Right ventricle myocardium inferior (tissue), 1 donor: ENCODE results near the gene STRIP1. TPM values are rescaled to one million over a fixed set of nuclear protein-coding genes. Genes with fewer than 3 reads are reported as not detected.
"Not testable (repeated sequence)": the region's sequence is repeated elsewhere in the genome, so short reads cannot be mapped to it uniquely, and the experiment has no call there.

Source experiments
- ATAC-seq: fragments of 200-7000 bp; cut with Tn5 transposase; one replicate; pipeline ENCODE4 v1.9.1; 2020; ENCODE audit warnings: mild to moderate bottlenecking, moderate library complexity
- DNase-seq: peaks from one replicate; pipeline ENCODE4 v3.0.0; 2021; ENCODE audit errors: missing footprints
- intact Hi-C: fragments of 100-400 bp; cut with DNase I; formaldehyde crosslinking; loops from one replicate; pipeline ENCODE4 v1.11.0; 2022
- total RNA-seq: library from RNA; stranded (reverse); fragmentation: NEBNext Ultra II Directional; extraction: Animal tissue kit (Norgen Biotek cat#: 25700); gene quantifications from one replicate; pipeline ENCODE4 v1.2.1, GENCODE V29; 2021
- donor health status: DM: no; HTN: yes; CAD: no; lungs with severe emphysema.

The STRIP1 gene
- total RNA-seq, 1 donor from 2014 or later, result 17.8 TPM

DNA sequence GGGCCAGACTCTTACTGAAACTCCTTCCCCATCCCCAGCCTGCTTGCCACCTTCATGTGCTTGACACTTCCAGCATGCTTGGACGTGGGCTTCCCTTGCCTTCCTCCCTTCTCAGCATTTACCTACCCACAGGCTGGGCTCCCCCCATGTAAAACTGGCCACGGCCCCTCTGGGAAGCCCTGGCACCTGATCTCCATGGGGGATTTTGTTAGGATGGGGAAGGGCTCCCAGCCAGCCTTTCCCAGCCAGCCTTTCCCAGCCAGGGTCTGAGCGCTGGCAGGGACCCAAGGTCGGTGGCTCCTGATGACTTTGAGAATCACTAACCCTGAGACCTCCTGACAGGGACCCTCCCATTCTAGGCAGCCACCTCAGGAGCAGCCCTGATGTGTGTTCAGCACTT, 29.4 kb downstream of the STRIP1 start:
- no peak for ATAC-seq
- no peak for DNase-seq
- intact Hi-C loops, result no loop called here

DNA sequence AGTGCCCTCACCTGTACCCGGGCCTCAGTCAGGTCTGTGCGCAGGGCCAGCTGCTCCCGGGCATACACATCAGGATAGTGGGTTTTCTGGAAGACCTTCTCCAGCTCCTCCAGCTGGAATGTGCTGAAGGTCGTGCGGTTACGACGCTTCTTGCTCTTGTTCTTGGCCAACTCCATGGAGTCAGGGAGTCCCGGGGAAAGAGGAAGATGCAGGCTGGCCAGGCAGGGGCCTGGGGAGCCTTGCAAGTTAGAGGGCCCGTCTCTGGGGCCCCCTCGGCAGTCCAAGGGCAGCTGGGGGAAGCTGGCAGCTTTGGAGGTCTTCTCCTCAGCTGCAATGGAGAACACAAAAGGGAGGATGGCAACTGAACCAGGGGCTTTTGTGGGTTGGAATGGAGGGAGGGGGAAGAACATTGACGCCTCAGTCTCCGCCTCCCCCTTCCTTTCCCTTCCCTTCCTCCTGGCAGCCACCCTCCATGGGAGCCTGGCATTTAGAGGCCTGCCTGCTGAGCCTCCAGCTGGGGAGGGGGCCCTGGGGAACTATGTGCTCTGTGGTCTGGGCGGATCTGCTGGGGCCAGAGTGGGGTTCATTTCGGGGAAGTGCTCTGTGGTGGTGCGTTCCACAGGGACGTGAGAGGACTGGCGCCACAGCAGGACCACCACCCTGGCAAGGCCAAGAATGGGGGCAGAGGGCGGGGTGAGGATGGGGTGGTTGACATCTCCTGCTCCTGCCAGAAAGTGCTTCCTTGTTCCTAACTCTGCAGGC, 30.3 kb downstream of the STRIP1 start:
- DNase-seq, result no peak
- intact Hi-C loops, result no loop called here

DNA sequence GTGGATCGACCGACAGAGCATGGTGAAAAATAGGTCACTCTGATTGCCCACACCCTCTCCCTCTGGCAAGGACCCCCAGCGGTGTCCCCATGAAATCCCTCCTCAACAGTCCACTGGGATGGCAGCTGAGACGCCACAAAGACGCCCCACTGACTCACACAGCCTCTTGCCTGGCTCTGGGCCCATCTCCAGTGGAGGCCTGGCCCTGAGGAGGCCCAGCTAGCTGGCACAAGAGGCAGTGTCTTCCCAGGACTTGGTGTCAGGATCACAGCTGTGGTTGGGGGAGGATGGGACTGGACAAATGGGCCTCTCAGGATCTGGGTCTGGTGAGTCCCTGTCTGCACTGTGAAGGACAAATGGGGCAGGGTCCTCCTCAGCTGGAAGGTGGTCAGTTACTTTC, 31.4 kb downstream of the STRIP1 start:
- intact Hi-C loops, result no loop called here

More for the DNA sequence above, 30.3 kb downstream of the STRIP1 start:
- ATAC-seq, result no peak

DNA sequence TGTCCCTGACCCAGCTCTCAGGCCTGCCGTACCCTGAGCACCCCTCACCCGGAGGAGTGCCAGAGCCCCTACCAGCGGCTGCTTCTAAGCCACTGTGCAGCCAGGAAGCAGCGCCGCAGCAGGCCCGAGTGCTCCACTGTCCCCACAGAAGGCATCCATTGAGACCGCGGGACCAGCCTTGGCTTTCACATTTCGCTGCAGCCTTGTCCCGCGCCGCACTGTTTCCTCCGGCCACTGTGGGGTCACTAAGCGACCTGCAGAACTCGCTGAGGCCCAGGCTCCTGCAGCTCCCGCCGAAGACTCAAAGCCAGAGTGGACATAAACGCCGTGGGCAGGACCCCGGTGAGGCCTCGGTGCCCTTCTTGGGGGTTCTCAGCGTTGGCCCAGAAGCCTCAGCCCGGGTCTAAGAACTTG, 33.1 kb downstream of the STRIP1 start:
- ATAC-seq (no peak), DNase-seq (no peak)
- intact Hi-C loops, result no loop called here

More for the DNA sequence above, 31.4 kb downstream of the STRIP1 start:
- DNase-seq (no peak), ATAC-seq (no peak)

DNA sequence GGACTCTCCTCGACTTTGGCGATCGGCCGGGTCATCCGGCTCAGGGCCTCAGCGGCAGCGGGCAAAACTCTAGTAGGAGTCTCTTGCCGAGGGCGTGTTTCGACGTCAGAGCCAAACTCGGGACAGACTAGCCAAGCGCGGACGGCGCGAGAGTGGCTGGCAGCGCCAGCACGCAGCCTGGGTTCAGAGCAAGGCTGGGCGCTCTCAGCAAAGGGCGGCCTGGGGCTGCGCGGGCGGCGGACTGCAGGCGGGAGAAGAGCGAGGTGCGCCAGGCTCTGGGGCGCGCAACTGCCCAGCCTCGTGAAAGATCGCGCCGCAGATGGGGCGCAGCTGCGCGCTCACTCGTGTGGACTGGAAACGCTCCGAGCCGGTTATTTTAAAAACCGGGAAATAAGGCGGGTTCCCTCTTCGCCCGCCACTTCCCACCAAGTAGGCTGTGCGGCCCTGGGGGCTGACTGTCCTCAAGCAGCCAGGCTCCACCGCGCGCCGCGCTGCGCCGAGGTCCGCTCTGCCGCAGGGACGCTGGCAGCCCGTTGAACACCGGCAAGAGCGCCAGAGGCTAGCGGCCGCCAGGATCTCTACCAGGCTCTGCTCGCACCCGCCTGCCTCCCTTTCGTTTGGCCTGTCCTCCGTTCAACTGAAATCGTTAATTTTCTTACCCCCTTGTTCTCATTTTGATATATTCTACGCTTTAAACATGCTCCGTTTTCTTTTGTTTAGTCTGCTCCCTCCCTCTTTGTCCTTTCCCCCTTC, 33.6 kb downstream of the STRIP1 start:
- intact Hi-C loops, result no loop called here
- no peak for DNase-seq

DNA sequence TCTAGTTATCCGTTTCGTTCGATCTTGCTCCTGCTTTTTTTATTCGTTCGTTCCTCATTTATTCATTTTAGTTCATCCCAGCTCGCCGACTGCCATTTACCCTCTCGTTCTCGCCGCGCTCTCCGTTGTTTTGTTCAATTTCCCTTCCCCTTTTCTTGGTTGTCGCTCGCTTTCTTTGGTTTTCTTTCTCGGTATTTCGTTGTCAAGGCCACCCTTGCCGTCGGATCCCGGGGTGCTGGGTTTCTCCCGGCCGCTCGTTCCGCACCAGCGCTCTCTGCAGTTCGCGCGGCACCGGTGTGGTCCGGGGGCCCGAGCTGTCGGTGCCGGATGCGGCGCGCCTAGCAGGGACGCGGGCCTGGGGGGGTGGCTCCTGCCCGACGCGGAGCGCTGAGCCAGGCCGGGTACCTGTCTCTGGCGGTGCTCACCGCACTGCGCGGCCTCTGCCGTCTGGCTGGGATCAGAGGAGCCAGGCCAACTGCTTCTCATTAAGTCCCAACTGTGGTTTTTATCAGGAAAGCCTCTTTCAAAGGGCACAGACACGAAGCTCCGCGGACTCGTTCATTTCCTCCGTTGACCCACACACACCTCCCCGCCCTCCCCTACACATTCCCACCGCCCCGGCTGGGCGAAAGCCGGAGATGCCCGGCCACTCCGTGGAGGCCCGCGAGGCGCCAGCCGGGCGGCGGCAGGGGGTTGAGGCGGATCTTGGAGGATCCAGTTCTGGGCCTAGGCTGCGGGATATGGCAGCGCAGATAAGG, 34.4 kb downstream of the STRIP1 start:
- intact Hi-C loops, result no loop called here
- DNase-seq, result no peak
- ATAC-seq, result no peak

More for the DNA sequence above, 33.6 kb downstream of the STRIP1 start:
- ATAC-seq, result no peak

DNA sequence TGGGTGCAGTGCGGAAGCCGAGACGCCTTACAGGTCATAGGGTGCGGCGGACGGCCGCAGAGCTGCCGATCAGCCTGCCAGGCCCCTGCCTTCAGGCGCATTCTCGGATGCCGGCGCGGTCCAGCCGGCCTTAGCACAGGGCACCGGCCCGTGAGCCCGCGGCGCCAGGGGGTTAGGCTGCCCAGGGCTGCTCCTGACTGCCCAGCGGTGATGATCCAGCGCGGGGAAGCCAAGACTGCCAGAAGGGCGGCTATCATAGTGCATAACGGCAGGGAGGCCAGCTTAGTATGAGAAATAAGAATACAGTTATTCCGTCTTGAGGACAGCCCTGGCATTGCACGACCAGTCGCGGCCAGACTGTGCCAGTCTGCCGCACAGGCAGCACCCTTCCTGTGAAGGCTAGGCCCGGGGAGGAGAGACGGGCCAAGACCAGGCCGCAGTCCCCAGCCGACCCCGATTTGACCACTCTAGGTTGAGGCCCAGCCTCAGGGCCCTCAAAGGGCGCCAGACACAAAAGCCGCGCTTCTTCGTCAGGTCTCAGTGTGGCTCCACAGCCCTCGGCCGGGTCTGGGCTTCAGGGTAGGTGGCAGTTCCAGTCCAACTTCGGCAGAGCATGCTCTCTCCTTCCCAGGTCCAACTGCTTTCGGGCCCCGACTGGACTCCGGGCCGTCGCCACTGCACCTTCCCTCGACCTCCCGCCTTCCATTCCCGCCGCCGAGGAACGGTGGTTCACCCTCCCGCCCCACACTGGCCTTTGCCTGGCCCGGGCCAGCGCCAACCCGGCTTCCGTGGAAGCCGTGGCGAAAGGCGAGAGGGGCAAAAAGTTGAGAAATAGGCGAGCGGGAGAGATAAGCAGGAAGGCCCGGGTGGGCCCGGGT, 35.2 kb downstream of the STRIP1 start:
- ATAC-seq (peak; percentile 24), DNase-seq (no peak)
- intact Hi-C loops, result no loop called here

DNA sequence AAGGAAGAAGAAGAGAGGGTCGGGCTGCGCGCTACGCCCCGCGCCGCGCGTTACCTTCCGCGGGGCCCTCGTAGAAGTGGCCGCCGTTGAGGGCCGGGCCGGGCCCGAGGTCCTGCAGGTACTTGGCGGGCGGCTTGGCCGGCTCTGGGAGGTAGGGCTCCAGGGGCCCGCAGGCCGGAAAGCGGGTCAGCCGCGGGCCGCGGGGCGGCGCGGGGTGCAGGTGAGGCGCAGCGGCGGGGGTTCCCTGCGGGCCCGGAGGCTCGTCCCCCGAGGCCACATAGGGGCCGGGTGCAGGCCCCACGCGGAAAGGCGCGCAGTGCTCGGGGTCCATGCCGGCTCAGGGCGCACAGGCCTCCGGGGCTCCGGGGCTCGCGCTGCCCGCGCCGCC, 35.9 kb downstream of the STRIP1 start:
- DNase-seq (no peak), ATAC-seq (no peak)
- intact Hi-C loops, result no loop called here

DNA sequence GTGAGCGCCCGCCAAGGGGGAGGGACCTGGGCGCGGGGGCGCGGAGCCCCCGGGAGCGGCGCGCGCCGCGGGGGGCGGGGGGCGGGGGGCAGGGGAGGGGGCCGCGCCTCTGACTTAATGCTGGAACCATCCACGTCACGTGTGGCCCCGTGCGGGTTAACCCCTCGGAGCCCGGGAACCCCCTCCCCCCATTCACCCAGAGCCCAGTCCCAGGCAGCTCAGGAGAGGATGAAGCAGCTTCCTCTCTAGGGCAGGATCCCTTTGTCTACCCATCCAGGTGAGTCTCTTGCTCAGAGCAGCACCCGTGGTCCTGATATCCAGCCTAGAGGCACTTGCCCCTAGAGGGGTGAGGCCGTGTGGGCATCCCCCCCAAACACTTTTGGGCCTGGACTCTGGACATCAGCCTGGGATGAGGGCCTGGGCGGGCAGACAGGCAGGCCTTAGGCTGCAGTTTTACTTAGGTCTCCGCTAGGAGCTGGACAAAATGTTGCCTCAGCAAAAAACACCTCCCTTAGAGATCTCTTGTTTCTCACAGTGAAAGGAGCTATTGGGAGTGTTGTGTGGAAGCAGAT, 36.3 kb downstream of the STRIP1 start, which contains the start of gene ALX3:
Gene ALX3 (minus strand): TSS at position 2 of the 572 bp plus-strand sequence. CDS start 60 bp downstream, outside the sequence.
- no peak for ATAC-seq
- intact Hi-C loops, result no loop called here
- DNase-seq, result no peak

DNA sequence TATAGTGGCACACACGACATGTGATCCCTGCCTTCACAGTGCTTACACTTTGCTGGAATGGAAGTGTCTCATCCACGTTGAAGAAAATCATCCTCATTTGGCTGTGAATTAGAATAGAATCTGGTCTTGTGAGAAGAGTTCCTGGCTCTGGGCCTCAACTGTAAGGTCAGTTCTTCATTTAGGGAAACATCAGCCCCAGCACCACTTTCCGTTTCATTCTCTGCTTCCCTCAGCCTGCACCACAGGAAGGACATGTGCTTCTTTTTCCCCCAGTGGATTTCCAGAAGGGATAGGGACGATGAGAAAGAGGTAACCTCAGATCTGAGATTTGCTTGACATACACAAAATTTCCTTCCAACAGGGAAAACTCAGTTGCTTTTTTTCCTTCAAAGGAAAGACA, 39.7 kb downstream of the STRIP1 start:
- ATAC-seq (no peak), DNase-seq (no peak)
- intact Hi-C loops, result no loop called here

DNA sequence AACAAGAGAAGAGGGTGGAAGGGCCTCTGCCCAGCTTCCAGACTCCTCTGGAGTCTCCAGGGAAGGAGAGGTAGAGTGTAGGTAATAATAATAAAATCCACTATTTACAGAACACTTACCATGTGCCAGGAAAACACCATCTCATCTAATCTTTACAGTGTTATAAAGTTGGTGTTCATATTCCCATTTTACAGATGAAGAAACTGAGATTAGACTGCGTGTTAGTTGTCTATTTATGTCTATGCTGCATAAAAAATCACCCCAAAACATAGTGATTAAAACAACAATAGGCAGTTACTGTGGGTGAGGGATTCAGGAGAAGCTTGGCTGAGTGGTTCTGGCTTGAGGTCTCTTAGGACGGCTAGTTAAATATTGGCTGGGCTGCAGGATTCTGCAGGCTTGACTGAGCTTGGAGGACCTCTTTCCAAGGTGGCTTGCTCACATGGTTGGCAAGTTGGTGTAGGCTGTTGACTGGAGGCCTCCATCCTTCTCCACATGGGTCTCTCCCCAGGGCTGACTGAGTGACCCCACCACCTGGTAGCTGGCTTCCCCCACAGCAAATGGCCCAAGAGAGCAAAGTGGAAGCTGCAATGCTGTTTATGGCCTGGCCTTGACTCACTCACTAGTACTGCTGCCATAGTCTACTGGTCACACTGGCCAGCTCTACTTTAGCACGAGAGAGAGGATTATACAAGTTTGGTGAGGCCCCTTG, 42.5 kb downstream of the STRIP1 start:
- ATAC-seq (no peak), DNase-seq (no peak)
- intact Hi-C loops, result no loop called here

DNA sequence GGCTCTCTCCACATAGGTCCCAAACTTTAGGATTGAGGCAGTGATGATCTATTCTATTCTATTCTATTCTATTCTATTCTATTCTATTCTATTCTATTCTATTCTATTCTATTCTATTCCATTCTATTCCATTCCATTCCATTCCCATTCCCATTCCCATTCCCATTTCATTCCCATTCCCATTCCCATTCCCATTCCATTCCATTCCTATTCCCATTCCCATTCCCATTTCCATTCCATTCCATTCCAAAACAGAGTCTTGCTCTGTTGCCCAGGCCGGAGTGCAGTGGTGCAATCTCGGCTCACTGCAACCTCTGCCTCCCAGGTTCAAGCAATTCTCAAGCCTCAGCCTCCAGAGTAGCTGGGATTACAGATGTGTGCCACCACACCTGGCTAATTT, 45.6 kb downstream of the STRIP1 start:
- intact Hi-C loops, DNase-seq, ATAC-seq: not testable (repeated sequence)

DNA sequence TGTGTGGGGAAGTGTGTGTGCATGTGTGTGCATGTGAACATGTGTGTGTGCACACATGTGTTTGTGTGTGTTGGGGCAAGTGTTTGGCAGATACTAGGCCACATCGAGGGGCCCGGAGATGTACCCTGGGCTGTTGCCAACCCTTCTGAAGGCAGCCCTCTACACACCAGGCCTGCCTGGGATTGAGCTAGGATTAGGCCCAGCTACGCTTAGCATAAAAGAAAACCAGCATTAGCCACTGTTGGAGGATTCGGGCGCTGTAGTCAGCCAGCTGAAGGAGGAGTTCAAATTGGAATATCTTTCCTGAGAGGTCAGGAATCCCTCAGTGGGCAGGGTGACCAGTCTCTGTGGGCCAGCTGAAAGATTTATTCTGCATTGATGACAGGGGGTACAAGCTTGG, 46.6 kb downstream of the STRIP1 start:
- ATAC-seq (no peak), DNase-seq (no peak)
- intact Hi-C loops, result no loop called here

DNA sequence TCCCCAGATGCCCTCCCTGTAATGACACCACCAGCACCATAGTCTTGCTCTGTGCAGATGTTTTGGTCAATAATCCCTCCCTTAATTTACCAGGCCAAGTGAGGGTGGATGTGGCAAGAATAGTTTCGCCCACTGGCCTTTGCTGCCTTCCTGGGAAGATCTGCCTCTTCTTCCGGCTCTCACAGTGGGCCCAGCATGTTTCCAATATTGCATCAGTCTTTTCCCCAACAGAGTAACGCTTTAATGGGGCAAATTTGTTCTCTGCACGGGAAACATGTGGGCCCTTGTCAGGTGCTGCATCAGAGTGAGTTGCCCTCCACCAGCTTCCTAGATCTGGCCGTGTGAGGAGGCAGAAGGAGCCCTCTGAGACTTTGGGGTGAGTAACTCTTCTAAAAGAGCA, 48.1 kb downstream of the STRIP1 start:
- DNase-seq (no peak), ATAC-seq (no peak)
- intact Hi-C loops, result no loop called here

DNA sequence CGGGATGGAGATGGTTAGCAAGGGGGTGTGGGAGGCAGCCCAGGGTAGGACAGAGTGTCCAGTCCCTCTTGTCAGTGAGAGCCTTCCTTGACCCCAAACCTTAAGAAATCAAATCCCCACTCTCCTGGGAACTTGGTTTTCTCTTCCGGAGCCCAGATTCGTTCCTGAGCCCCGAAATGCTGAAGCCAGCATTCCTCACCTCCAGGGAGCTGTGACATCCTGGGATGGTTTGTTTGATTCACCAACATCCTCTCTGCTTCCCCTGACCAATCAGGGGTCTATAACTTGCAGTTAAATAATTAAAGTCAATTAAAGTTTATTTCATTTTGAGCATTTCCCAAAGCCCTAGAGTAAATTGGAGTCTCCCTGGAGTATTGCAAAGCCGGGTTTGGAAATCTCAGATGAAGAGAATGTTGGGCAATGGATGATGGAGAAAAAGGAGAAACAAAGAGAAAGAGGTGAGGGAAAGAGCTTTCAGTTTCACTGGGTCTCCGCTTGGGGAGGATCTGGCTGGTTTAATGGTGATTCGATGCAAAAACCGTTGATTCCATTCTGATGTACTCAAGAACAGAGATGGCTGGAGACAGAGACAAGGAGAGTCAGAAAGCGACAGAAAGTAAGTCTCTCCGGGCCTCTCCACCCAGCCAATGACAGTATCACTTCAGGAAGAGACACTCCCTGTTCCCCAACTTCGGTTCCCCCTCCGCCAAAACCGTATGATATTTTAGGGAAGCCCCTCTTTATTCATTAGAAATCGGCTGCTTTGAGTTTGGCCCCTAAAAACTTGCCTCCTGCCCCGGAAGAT, 48.8 kb downstream of the STRIP1 start:
- intact Hi-C loops, result no loop called here
- DNase-seq (no peak), ATAC-seq (no peak)

DNA sequence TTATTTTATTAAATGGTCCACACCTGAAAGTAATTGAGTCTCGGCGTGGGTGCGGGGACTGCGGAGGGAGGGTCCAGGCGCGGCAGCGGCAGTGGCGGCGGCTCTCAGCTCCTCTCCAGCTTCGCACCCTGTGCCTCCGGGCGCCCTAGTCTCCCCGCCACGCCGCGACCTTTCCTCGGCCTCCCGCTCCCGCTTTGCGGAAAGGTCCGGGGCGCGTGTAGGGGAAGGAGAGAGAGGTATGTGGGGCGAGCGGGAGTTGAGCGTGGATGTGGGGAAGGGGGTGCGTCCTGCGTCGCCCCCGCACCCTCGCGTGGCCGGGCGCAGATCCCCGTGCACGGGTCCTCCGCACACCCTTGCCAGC, 49.4 kb downstream of the STRIP1 start:
- no peak for DNase-seq
- ATAC-seq, result peak; percentile 38
- intact Hi-C loops, result no loop called here
